SK-N-SH (cell line): Measurements from ENCODE around the gene OTOP3. TPM values are rescaled to one million over a fixed set of nuclear protein-coding genes. Genes with fewer than 3 reads are reported as not detected.

Experiments used
- CTCF ChIA-PET: fragments of 300-600, 350-600 bp; formaldehyde crosslinking; extraction: SDS; loops from one replicate; lab custom pipeline; 2021; lab: Yijun Ruan, JAX
- POLR2A ChIA-PET: fragments of 350-600 bp; sonication (Branson Sonifier 250); formaldehyde crosslinking; extraction: SDS; loops from one replicate; lab custom pipeline; 2020; ENCODE audit warnings: antibody characterized with exemption, inconsistent platforms; lab: Yijun Ruan, JAX
- DNase-seq: peaks from one replicate; pipeline ENCODE4 v3.0.0; 2012
- H2AFZ ChIP-seq: fragments of 200-600 bp; sonication (generic); 2 replicates; pipeline ENCODE4 v1.8.1; 2016; ENCODE audit warnings: antibody characterized with exemption, mild to moderate bottlenecking, low read depth
- H3F3A ChIP-seq: fragments of 200-600 bp; sonication (generic); replicated peaks from 2 replicates; pipeline ENCODE3; 2016; ENCODE audit warnings: antibody characterized with exemption, mild to moderate bottlenecking; ENCODE audit not compliant: insufficient read depth
- H3K27ac ChIP-seq, 2 experiments: fragments of 200-500 bp in 1 of 2; fragments of 200-600 bp in 1 of 2; sonication (Bioruptor generic) in 1 of 2; sonication (generic), shearing (Covaris generic) in 1 of 2; 2 replicates each; pipeline versions ENCODE4 v1.5.1 to v1.6.1; 2014 to 2016; ENCODE audit warnings: low read depth in 2 of 2, inconsistent platforms in 1 of 2, low read length in 1 of 2, mild to moderate bottlenecking in 1 of 2, mixed read lengths in 1 of 2
- H3K27me3 ChIP-seq: fragments of 200-600 bp; sonication (generic), shearing (Covaris generic); 2 replicates; pipeline ENCODE4 v1.6.1; 2016; ENCODE audit warnings: mixed run types; ENCODE audit not compliant: insufficient read depth
- H3K36me3 ChIP-seq, 2 experiments: fragments of 200-500 bp in 1 of 2; fragments of 200-600 bp in 1 of 2; sonication (Bioruptor generic) in 1 of 2; sonication (generic) in 1 of 2; replicated peaks in 1 of 2; 2 replicates each; pipeline versions ENCODE3 to v1.5.1; 2014 to 2016; ENCODE audit warnings: low read length in 1 of 2, mild to moderate bottlenecking in 1 of 2; ENCODE audit not compliant: insufficient read depth in 2 of 2, control insufficient read depth in 1 of 2
- H3K4me1 ChIP-seq, 2 experiments: fragments of 200-500 bp in 1 of 2; fragments of 200-600 bp in 1 of 2; sonication (Bioruptor generic) in 1 of 2; sonication (generic), shearing (Covaris generic) in 1 of 2; 2 replicates each; pipeline versions ENCODE4 v1.5.1 to v1.6.1; 2014 to 2016; ENCODE audit warnings: low read depth in 1 of 2, low read length in 1 of 2, mixed run types in 1 of 2; ENCODE audit not compliant: insufficient read depth in 2 of 2, control insufficient read depth in 1 of 2
- H3K4me2 ChIP-seq: fragments of 200-600 bp; sonication (generic), shearing (Covaris generic); 2 replicates; pipeline ENCODE4 v1.6.1; 2017; ENCODE audit warnings: mixed run types
- H3K4me3 ChIP-seq, 2 experiments: fragments of 200-500 bp in 1 of 2; fragments of 200-600 bp in 1 of 2; sonication (Bioruptor generic) in 1 of 2; sonication (generic), shearing (Covaris generic) in 1 of 2; 2 replicates each; pipeline versions ENCODE4 v1.5.1 to v1.8.1; 2014 to 2016; ENCODE audit warnings: low read depth in 2 of 2, inconsistent platforms in 1 of 2, low read length in 1 of 2, mild to moderate bottlenecking in 1 of 2, mixed read lengths in 1 of 2, moderate library complexity in 1 of 2
- H3K79me2 ChIP-seq: fragments of 200-600 bp; sonication (generic); 2 replicates; pipeline ENCODE4 v1.8.1; 2017; ENCODE audit warnings: mild to moderate bottlenecking; ENCODE audit not compliant: insufficient read depth
- H3K9ac ChIP-seq: fragments of 200-600 bp; sonication (generic); 2 replicates; pipeline ENCODE4 v1.6.1; 2017; ENCODE audit warnings: mixed run types
- H3K9me2 ChIP-seq: fragments of 200-600 bp; sonication (generic); 2 replicates; pipeline ENCODE4 v1.6.1; 2017; ENCODE audit warnings: mixed run types
- H3K9me3 ChIP-seq: fragments of 200-600 bp; sonication (generic); 2 replicates; pipeline ENCODE4 v1.6.1; 2017; ENCODE audit warnings: mixed run types, mild to moderate bottlenecking, moderate library complexity
- H4K20me1 ChIP-seq: fragments of 200-600 bp; sonication (generic); 2 replicates; pipeline ENCODE4 v1.6.1; 2017; ENCODE audit warnings: mild to moderate bottlenecking, mixed run types; ENCODE audit not compliant: insufficient read depth
- CTCF ChIP-seq: fragments of 200-600 bp; sonication (generic); IDR thresholded peaks from 2 replicates; pipeline ENCODE4 v1.6.1; 2017; ENCODE audit warnings: antibody characterized with exemption, mild to moderate bottlenecking, moderate library complexity
- NFIC ChIP-seq: IDR thresholded peaks from 2 replicates; pipeline ENCODE4 v1.4.0; 2012; ENCODE audit warnings: borderline replicate concordance
- POLR2AphosphoS5 ChIP-seq: IDR thresholded peaks from 2 replicates; pipeline ENCODE4 v1.6.1; 2012; ENCODE audit warnings: low read depth, low read length
- WGBS: methylation state at CpG from one replicate; pipeline ENCODE4 v1.1.6; 2017; ENCODE audit warnings: low lambda C conversion rate; 5-methylcytosine and 5-hydroxymethylcytosine counted together
- polyA plus RNA-seq, 3 experiments: library from polyadenylated mRNA; depleted of rRNA; stranded (reverse); fragments of >200 nt; gene quantifications; 2 replicates each; pipeline ENCODE4 v1.2.3, GENCODE V29; 2012
- TF ChIP-seq, protein P1 (sequence below): IDR thresholded peaks from 2 replicates; pipeline ENCODE4 v1.6.1; 2012; ENCODE audit warnings: mild to moderate bottlenecking, low read depth, low read length, moderate library complexity

OTOP3 gene
- polyA plus RNA-seq, 1 of the 3 experiments (the other 2 are of a cell fraction): not detected

GRCh38 chr17:74963656-74964055 is 28.0 kb downstream of the OTOP3 start:
- Histone ChIP-seq H3K9me2 (no peaks in the 10 kb centered on the region), H3K4me3 (no peak overlapping the region), H3K36me3 (no peaks in the 10 kb centered on the region), H2AFZ (no peak overlapping the region), H3K9ac (no peak overlapping the region), H3F3A (no peaks in the 10 kb centered on the region), H4K20me1 (no peaks in the 10 kb centered on the region), H3K4me1 (no peaks in the 10 kb centered on the region; a peak in 1 of 4 replicates), H3K4me2 (no peak overlapping the region), H3K27ac (no peak overlapping the region), H3K79me2 (no peaks in the 10 kb centered on the region), H3K9me3 (no peaks in the 10 kb centered on the region), H3K27me3 (no peaks in the 10 kb centered on the region)
- ChIA-PET POLR2A (interaction anchor here (1.3 to 4.9 kb wide), 3 partner anchors 14 to 91 kb away, joined by 3 to 49 read pairs (median 3); partner anchors contain the start of genes FDXR and MRPL58), CTCF (interaction anchor here (0.9 to 11.0 kb wide), 8 partner anchors 9 to 151 kb away, joined by 3 to 295 read pairs (median 8); partner anchors contain the start of genes CDR2L, HID1 and MRPL58)
- WGBS: 57% methylated on average over 11 of the region's 12 CpGs
- no peak for DNase-seq
- TF ChIP-seq CTCF: peak; percentile 25; the same call in 1 of the 2 replicates
- TF ChIP-seq, protein P1, sequence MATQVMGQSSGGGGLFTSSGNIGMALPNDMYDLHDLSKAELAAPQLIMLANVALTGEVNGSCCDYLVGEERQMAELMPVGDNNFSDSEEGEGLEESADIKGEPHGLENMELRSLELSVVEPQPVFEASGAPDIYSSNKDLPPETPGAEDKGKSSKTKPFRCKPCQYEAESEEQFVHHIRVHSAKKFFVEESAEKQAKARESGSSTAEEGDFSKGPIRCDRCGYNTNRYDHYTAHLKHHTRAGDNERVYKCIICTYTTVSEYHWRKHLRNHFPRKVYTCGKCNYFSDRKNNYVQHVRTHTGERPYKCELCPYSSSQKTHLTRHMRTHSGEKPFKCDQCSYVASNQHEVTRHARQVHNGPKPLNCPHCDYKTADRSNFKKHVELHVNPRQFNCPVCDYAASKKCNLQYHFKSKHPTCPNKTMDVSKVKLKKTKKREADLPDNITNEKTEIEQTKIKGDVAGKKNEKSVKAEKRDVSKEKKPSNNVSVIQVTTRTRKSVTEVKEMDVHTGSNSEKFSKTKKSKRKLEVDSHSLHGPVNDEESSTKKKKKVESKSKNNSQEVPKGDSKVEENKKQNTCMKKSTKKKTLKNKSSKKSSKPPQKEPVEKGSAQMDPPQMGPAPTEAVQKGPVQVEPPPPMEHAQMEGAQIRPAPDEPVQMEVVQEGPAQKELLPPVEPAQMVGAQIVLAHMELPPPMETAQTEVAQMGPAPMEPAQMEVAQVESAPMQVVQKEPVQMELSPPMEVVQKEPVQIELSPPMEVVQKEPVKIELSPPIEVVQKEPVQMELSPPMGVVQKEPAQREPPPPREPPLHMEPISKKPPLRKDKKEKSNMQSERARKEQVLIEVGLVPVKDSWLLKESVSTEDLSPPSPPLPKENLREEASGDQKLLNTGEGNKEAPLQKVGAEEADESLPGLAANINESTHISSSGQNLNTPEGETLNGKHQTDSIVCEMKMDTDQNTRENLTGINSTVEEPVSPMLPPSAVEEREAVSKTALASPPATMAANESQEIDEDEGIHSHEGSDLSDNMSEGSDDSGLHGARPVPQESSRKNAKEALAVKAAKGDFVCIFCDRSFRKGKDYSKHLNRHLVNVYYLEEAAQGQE: no peak
- no peak for TF ChIP-seq NFIC

GRCh38 chr17:74964246-74964761 is 28.6 kb downstream of the OTOP3 start:
- Histone ChIP-seq H3K27me3 (no peaks in the 10 kb centered on the region), H3K36me3 (no peaks in the 10 kb centered on the region), H3K9me2 (no peaks in the 10 kb centered on the region), H3K79me2 (no peaks in the 10 kb centered on the region), H3K4me2 (no peak overlapping the region), H4K20me1 (no peaks in the 10 kb centered on the region), H3K9me3 (no peaks in the 10 kb centered on the region), H3K9ac (no peak overlapping the region), H3F3A (no peaks in the 10 kb centered on the region), H2AFZ (no peak overlapping the region), H3K4me1 (no peaks in the 10 kb centered on the region; a peak in 1 of 4 replicates), H3K4me3 (no peak overlapping the region), H3K27ac (no peak overlapping the region)
- peak; percentile 15 for DNase-seq
- TF ChIP-seq POLR2AphosphoS5: no peak
- ChIA-PET POLR2A (interaction anchor here (4.9 kb wide), 1 partner anchor 48 kb away, joined by 49 read pairs; the partner anchor contains the start of gene MRPL58), CTCF (interaction anchor here (0.9 to 11.0 kb wide), 9 partner anchors 8 to 150 kb away, joined by 3 to 295 read pairs (median 5); partner anchors contain the start of genes CDR2L, HID1 and MRPL58)
- WGBS: 89% methylated on average over 12 of the region's 12 CpGs
